Amniotic stem cell (primary cell): Measurements from ENCODE around the gene CNDP1.
"Not testable (repeated sequence)": the region's sequence is repeated elsewhere in the genome, so short reads cannot be mapped to it uniquely, and the experiment has no call there.

Experiments used
- DNase-seq: peaks from one replicate; lab custom pipeline; 2025; lab: John Stamatoyannopoulos, UW

CNDP1 gene

GRCh38 chr18:74534150-74534969 lies at the start of gene CNDP1:
CNDP1 (plus strand) TSS chr18:74534500; CDS start chr18:74534668, 168 bp downstream.
- no peak for DNase-seq

DNA sequence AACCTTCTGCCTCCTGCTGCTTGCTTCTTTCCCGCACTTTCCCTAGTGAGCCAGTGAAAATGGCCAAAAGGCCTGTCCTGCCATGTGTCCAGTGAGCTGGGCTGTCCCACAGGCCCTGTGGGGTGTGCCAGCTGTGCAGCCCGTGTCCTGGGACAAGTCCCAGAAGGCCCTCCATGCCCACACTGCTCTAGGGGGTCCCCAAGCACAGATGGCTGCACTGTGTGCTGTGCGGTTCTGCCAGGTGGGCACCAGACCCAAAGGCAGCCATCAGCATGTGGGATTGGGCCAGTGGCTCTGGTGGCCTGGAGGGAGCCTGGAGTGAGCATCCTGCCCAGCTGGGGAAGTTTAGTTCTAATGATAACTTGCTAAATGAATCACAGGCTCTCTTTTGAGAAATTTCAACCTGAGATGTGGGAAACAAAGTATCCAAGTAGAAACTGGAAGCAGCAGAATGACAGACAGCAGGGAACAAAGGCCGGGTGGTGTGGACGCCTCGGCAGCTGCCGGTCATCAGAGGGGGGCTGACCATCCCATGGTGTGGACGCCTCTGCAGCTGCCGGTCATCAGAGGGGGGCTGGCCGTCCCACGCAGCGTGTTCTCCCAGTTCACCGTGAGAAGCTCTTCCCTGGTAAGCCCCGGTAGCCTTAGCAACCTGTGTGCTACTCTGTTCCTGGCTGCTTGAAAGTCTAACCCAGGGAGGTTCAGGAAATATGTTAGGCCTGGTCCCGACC lies 48.0 kb upstream of the CNDP1 start:
- DNase-seq, result no peak

DNA sequence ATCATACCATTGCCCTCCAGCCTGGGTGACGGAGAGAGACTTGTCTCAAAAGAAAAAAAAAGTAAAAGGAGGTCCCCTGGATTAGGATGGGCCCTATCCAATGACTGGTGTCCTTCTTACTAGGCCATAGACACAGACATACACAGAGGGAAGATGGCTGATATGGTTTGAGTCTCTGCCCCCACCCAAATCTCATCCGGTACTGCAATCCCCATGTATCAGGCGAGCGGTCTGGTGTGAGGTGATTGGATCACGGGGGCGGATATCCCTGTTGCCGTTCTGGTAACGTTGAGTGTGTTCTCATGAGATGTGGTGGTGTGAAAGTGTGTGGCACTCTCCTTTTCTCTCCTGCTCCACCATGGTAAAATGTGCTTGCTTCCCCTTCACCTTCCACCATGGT lies 45.9 kb upstream of the CNDP1 start:
- no peak for DNase-seq

DNA sequence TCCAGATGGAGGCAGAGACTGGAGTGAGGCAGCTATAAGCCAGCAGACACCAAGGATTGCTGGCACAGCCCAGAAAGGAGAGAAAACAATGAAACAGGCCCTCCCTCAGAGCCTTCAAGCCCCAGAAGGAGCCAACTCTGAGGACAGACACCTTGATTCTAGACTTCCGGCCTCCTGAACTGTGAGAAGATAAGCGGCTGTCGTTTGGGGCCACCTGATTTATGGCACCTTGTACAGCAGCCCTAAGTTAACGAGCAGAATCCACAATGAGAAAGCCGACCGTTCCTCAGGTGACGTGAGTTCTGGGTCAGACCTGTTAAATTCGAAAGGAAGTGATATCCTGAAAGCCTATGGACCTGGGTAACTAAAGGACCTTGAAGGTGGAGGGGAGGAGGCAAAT lies 45.4 kb upstream of the CNDP1 start:
- no peak for DNase-seq

DNA sequence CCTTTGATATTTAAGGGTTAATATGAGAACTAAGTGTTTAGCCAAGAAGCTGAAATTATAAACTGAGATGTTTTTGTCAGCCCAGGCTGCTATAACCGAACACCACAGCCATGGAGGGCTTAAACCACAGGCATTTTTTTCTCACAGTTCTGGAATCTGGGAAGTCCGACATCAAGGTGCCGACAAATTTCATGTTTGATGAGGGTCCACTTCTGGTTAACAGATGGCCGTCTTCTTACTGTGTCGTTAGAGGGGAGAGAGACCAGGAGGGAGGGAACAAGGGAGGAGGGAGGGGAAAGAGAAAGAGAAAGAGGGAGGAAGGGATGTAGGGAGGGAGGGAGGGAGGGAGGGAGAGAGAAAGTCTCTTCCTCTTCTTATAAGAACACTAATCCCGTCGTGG lies 44.6 kb upstream of the CNDP1 start:
- no peak for DNase-seq

DNA sequence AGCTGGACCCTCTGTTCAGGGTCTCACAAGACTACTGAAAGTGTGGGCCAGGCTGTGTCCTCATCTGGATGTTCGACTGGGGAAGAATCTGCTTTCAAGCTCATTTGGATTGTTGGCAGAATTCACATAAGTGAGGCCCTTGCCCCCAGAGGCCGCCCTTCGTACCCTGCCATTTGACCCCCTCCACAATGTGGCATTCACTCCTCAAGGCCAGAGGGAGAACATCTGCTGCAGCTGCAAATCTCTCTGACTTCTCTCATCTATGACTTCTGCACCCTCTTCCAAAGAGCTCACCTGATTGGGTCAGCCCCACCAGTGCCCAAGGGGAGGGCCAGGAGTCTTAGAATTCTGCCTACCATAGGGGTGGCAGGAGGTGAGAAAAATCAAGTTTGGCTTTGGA lies 42.0 kb upstream of the CNDP1 start:
- no peak for DNase-seq

GRCh38 chr18:74493689-74494088 lies 40.6 kb upstream of the CNDP1 start:
- no peak for DNase-seq

DNA sequence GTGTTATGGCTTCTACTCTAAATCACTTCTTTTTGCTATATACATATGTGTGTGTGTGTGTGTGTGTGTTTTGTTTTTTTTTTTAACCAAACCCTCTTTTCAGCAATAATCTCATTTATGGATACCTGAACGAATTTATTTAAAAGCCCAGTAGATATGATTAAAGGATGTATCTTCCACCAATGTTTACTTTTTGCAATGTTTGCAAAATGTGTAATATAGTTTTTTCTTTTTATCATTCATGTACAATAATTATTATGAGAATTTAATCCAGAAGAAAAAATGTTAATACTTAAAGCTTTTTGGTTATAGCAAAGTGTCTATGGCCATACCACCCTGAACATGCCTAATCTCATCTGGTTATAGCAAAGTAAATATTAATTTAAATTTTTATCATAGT lies 39.8 kb upstream of the CNDP1 start:
- DNase-seq, result no peak

- peak; percentile 99 for DNase-seq
Measured at GRCh38 chr18:74495581-74496507, 38.5 kb upstream of the CNDP1 start, which contains the start of gene CNDP2. CNDP2 (plus strand) TSS chr18:74496363; CDS start chr18:74499974, 3,611 bp downstream.

DNA sequence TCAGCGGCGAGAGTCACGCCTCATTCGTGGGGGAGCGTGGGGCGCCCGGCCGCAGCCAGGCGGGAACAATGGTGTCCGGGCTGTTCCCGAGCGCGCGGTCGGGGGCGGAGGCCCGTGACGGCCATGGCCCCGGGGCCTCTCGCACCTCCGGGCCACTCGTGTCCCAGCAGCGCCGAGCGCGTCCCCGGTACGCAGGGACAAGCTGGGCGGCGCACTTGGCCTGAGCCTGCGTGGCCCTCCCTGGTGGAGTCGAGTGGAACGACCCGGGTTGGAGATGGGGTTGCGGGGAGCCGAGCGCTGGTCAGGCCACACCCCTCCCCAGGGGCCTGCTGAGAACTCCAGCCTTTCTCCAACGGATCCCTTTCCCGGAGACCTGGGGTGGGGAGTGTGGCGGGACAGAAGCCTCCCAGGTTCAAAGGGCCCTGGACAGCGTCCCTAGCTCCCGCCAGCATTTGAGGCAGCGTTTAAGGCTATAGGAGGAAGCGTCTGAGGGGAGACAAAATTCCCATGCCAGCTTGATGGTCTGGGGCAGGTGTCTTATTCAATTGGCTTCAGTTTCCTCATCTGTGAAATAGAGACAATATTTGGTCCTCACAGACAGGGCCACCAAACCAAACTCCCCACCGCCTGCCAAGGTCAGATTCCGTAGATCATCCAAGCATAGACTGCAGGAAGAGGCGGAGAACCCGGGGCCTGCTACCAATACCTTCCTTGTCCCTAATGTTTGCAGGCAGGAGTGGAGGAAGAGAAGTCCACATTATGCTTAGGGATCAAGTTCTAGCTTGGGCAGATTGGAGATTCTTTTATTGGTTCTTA lies 37.6 kb upstream of the CNDP1 start:
- DNase-seq, result no peak

GRCh38 chr18:74497324-74497676 lies 37.0 kb upstream of the CNDP1 start:
- DNase-seq, result no peak

DNA sequence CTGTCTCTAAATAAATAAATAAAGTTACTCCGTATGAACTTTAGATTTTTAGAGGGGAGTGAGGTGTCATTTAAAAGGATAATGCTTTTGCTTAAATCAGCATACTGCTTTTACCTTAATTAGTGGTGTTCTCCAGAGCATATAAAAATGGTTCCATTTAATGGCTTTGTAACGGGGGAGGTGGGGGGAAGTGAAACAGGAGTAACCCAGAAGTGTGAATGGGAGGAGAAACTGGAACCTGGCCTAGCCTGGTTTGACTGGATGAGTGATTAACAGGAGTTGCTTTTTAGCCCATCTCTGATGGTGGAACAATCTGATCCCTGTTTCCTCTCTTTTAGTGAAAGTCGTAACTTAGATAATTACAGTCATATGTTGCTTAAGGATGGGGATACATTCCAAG lies 36.5 kb upstream of the CNDP1 start:
- DNase-seq, result no peak

DNA sequence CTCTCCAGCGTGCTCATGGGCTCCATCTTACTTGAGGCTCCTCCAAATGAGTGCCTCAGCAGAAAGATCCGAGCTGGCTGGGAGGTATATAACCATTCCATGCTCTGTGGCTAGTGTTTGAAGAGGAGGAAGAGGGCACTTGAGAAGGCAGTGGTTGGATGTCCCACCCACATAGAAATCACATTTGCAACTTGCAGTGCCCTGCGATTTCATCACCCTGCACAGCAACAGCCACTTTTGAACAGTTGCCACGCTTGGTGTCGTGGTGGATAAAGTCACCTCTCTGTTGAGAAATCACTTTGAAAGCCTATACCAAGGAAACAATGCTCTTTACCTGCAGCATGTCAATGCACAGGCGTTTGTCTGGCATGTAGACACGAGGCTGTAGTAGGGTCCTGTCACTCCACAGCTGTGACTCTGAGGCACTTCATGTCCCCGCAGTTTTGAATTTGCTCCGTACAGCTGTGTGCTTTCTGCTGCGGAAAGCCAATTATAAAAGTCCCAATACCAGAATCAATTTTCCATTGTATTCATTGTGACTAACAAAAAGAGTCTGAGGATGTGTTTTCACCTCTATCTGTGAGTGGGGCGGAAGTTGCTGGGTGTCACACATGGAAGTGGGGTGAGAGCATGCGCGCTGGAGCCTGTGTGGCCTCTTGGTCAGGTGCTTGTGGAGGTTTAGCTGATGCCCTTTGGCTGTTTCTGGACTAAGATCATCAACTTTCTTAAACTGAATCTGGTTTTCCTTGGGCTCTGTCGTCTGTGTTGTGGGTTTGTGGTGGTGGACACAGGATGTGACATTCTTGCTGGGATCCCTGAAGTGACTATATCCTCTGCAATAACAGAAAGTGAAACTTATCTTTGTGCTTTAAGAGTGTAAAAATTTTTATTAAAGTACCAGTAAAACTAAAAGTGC lies 35.3 kb upstream of the CNDP1 start:
- DNase-seq, result no peak

GRCh38 chr18:74499633-74500032 lies 34.7 kb upstream of the CNDP1 start:
- DNase-seq, result no peak

DNA sequence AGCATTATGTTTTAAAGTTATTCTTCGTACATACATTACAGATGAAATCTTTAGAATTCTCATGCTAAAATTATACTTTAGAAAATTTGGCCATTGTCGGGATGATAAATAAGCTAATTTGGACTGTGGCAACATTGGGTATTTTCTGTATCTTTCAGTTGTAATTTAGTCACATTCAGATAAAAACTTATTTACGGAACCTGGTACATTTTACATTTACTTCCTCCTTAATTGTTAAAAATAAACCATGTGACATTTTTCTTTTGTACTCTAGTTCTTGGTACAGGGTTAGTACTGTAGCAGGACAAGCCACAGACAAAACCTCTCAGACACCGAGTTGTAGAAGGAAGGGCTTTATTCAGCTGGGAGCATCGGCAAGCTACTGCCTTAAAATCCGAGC lies 33.9 kb upstream of the CNDP1 start:
- no peak for DNase-seq

GRCh38 chr18:74500774-74501173 lies 33.5 kb upstream of the CNDP1 start:
- DNase-seq, result not testable (repeated sequence)

- no peak for DNase-seq
Measured at GRCh38 chr18:74501386-74501785, 32.9 kb upstream of the CNDP1 start.

GRCh38 chr18:74503137-74503536 lies 31.2 kb upstream of the CNDP1 start:
- no peak for DNase-seq

DNA sequence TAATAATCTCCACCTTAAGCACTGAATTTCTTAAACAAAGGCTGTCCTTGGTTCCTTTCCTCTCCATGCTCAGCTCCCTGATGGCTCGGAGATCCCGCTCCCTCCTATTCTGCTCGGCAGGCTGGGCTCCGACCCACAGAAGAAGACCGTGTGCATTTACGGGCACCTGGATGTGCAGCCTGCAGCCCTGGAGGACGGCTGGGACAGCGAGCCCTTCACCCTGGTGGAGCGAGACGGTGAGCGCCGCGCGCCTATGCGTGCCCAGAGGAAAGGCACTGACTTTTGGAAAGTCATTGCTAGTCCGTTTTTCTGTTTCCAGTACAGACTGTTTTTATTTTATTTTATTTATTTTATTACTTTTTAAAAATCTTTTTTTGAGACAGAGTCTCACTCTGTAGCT lies 28.5 kb upstream of the CNDP1 start:
- no peak for DNase-seq

GRCh38 chr18:74506448-74507084 lies 27.7 kb upstream of the CNDP1 start:
- DNase-seq, result no peak
